Thyroid gland (tissue), 4 donors: ENCODE data around the gene CTSF. TPM values are rescaled to one million over a fixed set of nuclear protein-coding genes. Genes with fewer than 3 reads are reported as not detected.
"Not testable (repeated sequence)": the region's sequence is repeated elsewhere in the genome, so short reads cannot be mapped to it uniquely, and the experiment has no call there.

Source experiments
- DNase-seq, 2 donors: peaks; one replicate each; pipeline ENCODE4 v3.0.0-alpha.2; 2019
- H3K27ac ChIP-seq, 3 donors: fragments of 200-600 bp; sonication (generic); 1 replicate in 2 of 3; 2 replicates in 1 of 3; pipeline ENCODE4 v1.5.1; 2016 to 2019; ENCODE audit warnings: mild to moderate bottlenecking in 1 of 3, moderate library complexity in 1 of 3
- H3K27me3 ChIP-seq: fragments of 200-600 bp; sonication (generic); one replicate; pipeline ENCODE4 v1.5.1; 2019
- H3K36me3 ChIP-seq, 2 donors: fragments of 200-600 bp; sonication (generic); one replicate each; pipeline ENCODE4 v1.5.1; 2016 to 2019
- H3K4me1 ChIP-seq, 2 donors: fragments of 200-600 bp; sonication (generic); one replicate each; pipeline ENCODE4 v1.5.1; 2017 to 2019
- H3K4me3 ChIP-seq, 3 donors: fragments of 200-600 bp; sonication (generic); replicated peaks in 1 of 3; 1 replicate in 2 of 3; 2 replicates in 1 of 3; pipeline ENCODE4 v1.5.1; 2016; ENCODE audit warnings: mild to moderate bottlenecking in 1 of 3
- H3K9me3 ChIP-seq: fragments of 200-600 bp; sonication (generic); one replicate; pipeline ENCODE4 v1.5.1; 2017
- CTCF ChIP-seq, 6 experiments: fragments of 200-600 bp in 3 of 6; fragments of 450-650 bp in 3 of 6; sonication (generic) in 3 of 6; IDR thresholded peaks; one replicate each; pipeline ENCODE4 v1.5.1; 2016 to 2019; ENCODE audit warnings: antibody characterized with exemption in 6 of 6, mild to moderate bottlenecking in 2 of 6, inconsistent platforms in 1 of 6, moderate library complexity in 1 of 6
- POLR2A ChIP-seq, 2 donors: fragments of 450-650 bp; IDR thresholded peaks; one replicate each; pipeline ENCODE4 v1.6.1; 2017; ENCODE audit warnings: antibody characterized with exemption in 2 of 2, mild to moderate bottlenecking in 2 of 2, moderate library complexity in 1 of 2
- WGBS, 2 donors: methylation state at CpG; one replicate each; pipeline ENCODE4 v1.1.5; 2017; 5-methylcytosine and 5-hydroxymethylcytosine counted together
- intact Hi-C: fragments of 100-400 bp; cut with DNase I; formaldehyde crosslinking; loops from one replicate; pipeline ENCODE4 v1.15.1; 2023
- total RNA-seq, 4 donors: library from RNA; depleted of rRNA; stranded (reverse); fragments of >200 nt; gene quantifications; one replicate each; pipeline ENCODE4 v1.2.3, GENCODE V29; 2016

CTSF gene
- total RNA-seq, 4 donors from 2014 or later, result 30.4 to 79.1 (median 64.6) TPM

- Histone ChIP-seq H3K4me1 (peaks cover 15 to 16% of the 10 kb centered on the region in 2 donors), H3K27ac (peak within 1 kb of the TSS in 1 of 3 donors; percentile 58), H3K36me3 (peaks cover 0 to 4% of the 10 kb centered on the region in 2 donors), H3K9me3 (no peaks in the 10 kb centered on the region), H3K27me3 (no peaks in the 10 kb centered on the region), H3K4me3 (peak within 1 kb of the TSS; percentile 80 to 94 (median 82))
- WGBS, 2 donors, result 0 to 2% methylated on average over 15 to 21 of the region's 71 CpGs
- intact Hi-C loops, result no loop called here
- no peak for TF ChIP-seq CTCF (IDR thresholded peaks at IDR 0.05)
- TF ChIP-seq POLR2A (IDR thresholded peaks at IDR 0.05), result peak in 1 of 2 donors; percentile 71
- DNase-seq, result peak; percentile 98
Measured at GRCh38 chr11:66545701-66546367, 22.6 kb downstream of the CTSF start, which contains the start of gene ZDHHC24. ZDHHC24 (minus strand) TSS chr11:66546048; CDS start chr11:66546003, 45 bp downstream.

GRCh38 chr11:66544952-66545351 lies 23.5 kb downstream of the CTSF start:
- H3K27me3 ChIP-seq, H3K36me3 ChIP-seq, H3K9me3 ChIP-seq, intact Hi-C loops, DNase-seq, H3K27ac ChIP-seq: not testable (repeated sequence)
- peak overlapping the region in 1 of 3 donors; percentile 94 for H3K4me3 ChIP-seq
- peaks cover 15 to 16% of the 10 kb centered on the region in 2 donors for H3K4me1 ChIP-seq
- WGBS, 2 donors, result 67 to 73% methylated on average over 14 of the region's 14 CpGs

- Histone ChIP-seq H3K4me3 (no peak overlapping the region), H3K4me1 (peaks cover 15 to 16% of the 10 kb centered on the region in 2 donors), H3K27ac (no peak overlapping the region), H3K9me3 (no peaks in the 10 kb centered on the region), H3K27me3 (no peaks in the 10 kb centered on the region), H3K36me3 (peaks cover 0 to 4% of the 10 kb centered on the region in 2 donors)
- intact Hi-C loops, result no loop called here
- peak in 1 of 6 experiments; percentile 11 for TF ChIP-seq CTCF (IDR thresholded peaks at IDR 0.05)
- TF ChIP-seq POLR2A (IDR thresholded peaks at IDR 0.05), result no peak
- peak; percentile 15 to 34 for DNase-seq
- 54 to 58% methylated on average over 8 to 17 of the region's 26 CpGs for WGBS, 2 donors
Measured at GRCh38 chr11:66543263-66544107, 24.9 kb downstream of the CTSF start.

- Histone ChIP-seq H3K36me3 (peaks cover 0 to 4% of the 10 kb centered on the region in 2 donors), H3K4me3 (no peak overlapping the region), H3K4me1 (peaks cover 15 to 16% of the 10 kb centered on the region in 2 donors), H3K27ac (no peak overlapping the region), H3K27me3 (no peaks in the 10 kb centered on the region), H3K9me3 (no peaks in the 10 kb centered on the region)
- DNase-seq, result no peak
- TF ChIP-seq POLR2A (IDR thresholded peaks at IDR 0.05), result no peak
- no peak for TF ChIP-seq CTCF (IDR thresholded peaks at IDR 0.05)
- WGBS, 2 donors, result 88 to 93% methylated on average over 10 of the region's 10 CpGs
- intact Hi-C loops, result no loop called here
Measured at GRCh38 chr11:66542362-66542761, 26.0 kb downstream of the CTSF start.

GRCh38 chr11:66541892-66542291 lies 26.5 kb downstream of the CTSF start:
- Histone ChIP-seq H3K9me3 (no peaks in the 10 kb centered on the region), H3K36me3 (peaks cover 0 to 7% of the 10 kb centered on the region in 2 donors), H3K4me1 (peaks cover 13 to 16% of the 10 kb centered on the region in 2 donors), H3K27me3 (no peaks in the 10 kb centered on the region), H3K4me3 (no peak overlapping the region), H3K27ac (no peak overlapping the region)
- TF ChIP-seq POLR2A (IDR thresholded peaks at IDR 0.05) (no peak), CTCF (IDR thresholded peaks at IDR 0.05) (no peak)
- intact Hi-C loops, result no loop called here
- WGBS, 2 donors, result 90 to 92% methylated on average over 4 of the region's 4 CpGs
- DNase-seq, result no peak

- H3K36me3 ChIP-seq, DNase-seq: not testable (repeated sequence)
- WGBS, 2 donors, result 94% methylated on average over 8 of the region's 8 CpGs
Measured at GRCh38 chr11:66540598-66540997, 27.8 kb downstream of the CTSF start.

More at GRCh38 chr11:66540598-66540997, 27.8 kb downstream of the CTSF start:
- intact Hi-C loops, H3K27ac ChIP-seq, H3K27me3 ChIP-seq, H3K9me3 ChIP-seq, H3K4me3 ChIP-seq: not testable (repeated sequence)
- peaks cover 6 to 11% of the 10 kb centered on the region in 2 donors for H3K4me1 ChIP-seq
